Measurements from ENCODE around the gene JAKMIP1.

DNA sequence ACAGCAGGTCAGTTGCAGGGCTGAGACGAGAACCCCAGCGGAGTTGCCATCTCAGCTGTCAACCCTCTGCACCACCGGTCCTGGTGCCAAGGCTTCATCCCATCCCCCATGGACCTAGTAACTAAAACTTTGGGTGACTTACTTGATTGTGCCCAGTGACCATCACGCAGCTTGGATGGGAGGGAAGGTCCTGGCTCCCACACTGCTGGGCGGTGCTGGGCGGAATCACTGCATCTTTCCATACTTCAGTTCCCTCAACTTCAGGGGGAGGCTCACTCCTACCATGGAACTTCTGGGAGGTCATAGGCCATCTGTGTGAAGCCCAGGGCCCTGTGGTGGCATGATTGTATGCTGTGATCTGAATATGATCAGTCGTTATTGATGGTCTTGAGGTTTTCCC, 26.2 kb upstream of the JAKMIP1 start:
- TF ChIP-seq, protein P1, sequence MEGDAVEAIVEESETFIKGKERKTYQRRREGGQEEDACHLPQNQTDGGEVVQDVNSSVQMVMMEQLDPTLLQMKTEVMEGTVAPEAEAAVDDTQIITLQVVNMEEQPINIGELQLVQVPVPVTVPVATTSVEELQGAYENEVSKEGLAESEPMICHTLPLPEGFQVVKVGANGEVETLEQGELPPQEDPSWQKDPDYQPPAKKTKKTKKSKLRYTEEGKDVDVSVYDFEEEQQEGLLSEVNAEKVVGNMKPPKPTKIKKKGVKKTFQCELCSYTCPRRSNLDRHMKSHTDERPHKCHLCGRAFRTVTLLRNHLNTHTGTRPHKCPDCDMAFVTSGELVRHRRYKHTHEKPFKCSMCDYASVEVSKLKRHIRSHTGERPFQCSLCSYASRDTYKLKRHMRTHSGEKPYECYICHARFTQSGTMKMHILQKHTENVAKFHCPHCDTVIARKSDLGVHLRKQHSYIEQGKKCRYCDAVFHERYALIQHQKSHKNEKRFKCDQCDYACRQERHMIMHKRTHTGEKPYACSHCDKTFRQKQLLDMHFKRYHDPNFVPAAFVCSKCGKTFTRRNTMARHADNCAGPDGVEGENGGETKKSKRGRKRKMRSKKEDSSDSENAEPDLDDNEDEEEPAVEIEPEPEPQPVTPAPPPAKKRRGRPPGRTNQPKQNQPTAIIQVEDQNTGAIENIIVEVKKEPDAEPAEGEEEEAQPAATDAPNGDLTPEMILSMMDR (IDR thresholded peaks at IDR 0.05) = no peak
- no peak for TF ChIP-seq POLR2AphosphoS5 (IDR thresholded peaks at IDR 0.05)

Measured in breast epithelium (tissue), 3 donors.